ENCODE measurements around the gene OLIG1. TPM values are rescaled to one million over a fixed set of nuclear protein-coding genes. Genes with fewer than 3 reads are reported as not detected.

OLIG1 gene
- not detected for total RNA-seq

- Mint-ChIP-seq H3K9me3 (no peaks in the 10 kb centered on the region), H3K36me3 (ENCODE audit: insufficient read depth) (no peaks in the 10 kb centered on the region), H3K27me3 (ENCODE audit: low read depth) (peaks cover 70% of the 10 kb centered on the region), H3K4me1 (ENCODE audit: low read depth) (peaks cover 17% of the 10 kb centered on the region), H3K4me3 (peak within 1 kb of the TSS; percentile 71)
- ATAC-seq (peak; percentile 86 to 90), DNase-seq (peak; percentile 12)
These were observed at the start of gene OLIG1 for GRCh38 chr21:33069994-33070743. Gene OLIG1 (plus strand): TSS chr21:33070141. CDS start chr21:33070247, 106 bp downstream.

GRCh38 chr21:33020558-33021100 lies 49.3 kb upstream of the OLIG1 start:
- peak overlapping the region; percentile 56 for H3K4me3 Mint-ChIP-seq
- H3K27me3 Mint-ChIP-seq (ENCODE audit: low read depth): peaks cover 90% of the 10 kb centered on the region
- H3K4me1 Mint-ChIP-seq (ENCODE audit: low read depth): peaks cover 35% of the 10 kb centered on the region
- DNase-seq (no peak), ATAC-seq (no peak)
- H3K36me3 Mint-ChIP-seq (ENCODE audit: insufficient read depth): no peaks in the 10 kb centered on the region
- no peaks in the 10 kb centered on the region for H3K9me3 Mint-ChIP-seq

GRCh38 chr21:33021150-33021549 lies 48.8 kb upstream of the OLIG1 start:
- H3K9me3 Mint-ChIP-seq: no peaks in the 10 kb centered on the region
- no peak for DNase-seq
- H3K4me1 Mint-ChIP-seq (ENCODE audit: low read depth): peaks cover 39% of the 10 kb centered on the region
- H3K27me3 Mint-ChIP-seq (ENCODE audit: low read depth): peaks cover 90% of the 10 kb centered on the region
- no peak for ATAC-seq
- no peaks in the 10 kb centered on the region for H3K36me3 Mint-ChIP-seq (ENCODE audit: insufficient read depth)
- H3K4me3 Mint-ChIP-seq: no peak overlapping the region

GRCh38 chr21:33021667-33022066 lies 48.3 kb upstream of the OLIG1 start:
- DNase-seq (no peak), ATAC-seq (no peak)
- H3K27me3 Mint-ChIP-seq (ENCODE audit: low read depth): peaks cover 90% of the 10 kb centered on the region
- no peaks in the 10 kb centered on the region for H3K36me3 Mint-ChIP-seq (ENCODE audit: insufficient read depth)
- H3K4me3 Mint-ChIP-seq: no peak overlapping the region
- peaks cover 44% of the 10 kb centered on the region for H3K4me1 Mint-ChIP-seq (ENCODE audit: low read depth)
- no peaks in the 10 kb centered on the region for H3K9me3 Mint-ChIP-seq

GRCh38 chr21:33022489-33022827 lies 47.5 kb upstream of the OLIG1 start:
- ATAC-seq (no peak), DNase-seq (no peak)
- H3K4me3 Mint-ChIP-seq: no peak overlapping the region
- no peaks in the 10 kb centered on the region for H3K36me3 Mint-ChIP-seq (ENCODE audit: insufficient read depth)
- peaks cover 49% of the 10 kb centered on the region for H3K4me1 Mint-ChIP-seq (ENCODE audit: low read depth)
- no peaks in the 10 kb centered on the region for H3K9me3 Mint-ChIP-seq
- peaks cover 87% of the 10 kb centered on the region for H3K27me3 Mint-ChIP-seq (ENCODE audit: low read depth)

GRCh38 chr21:33022828-33023573 lies 46.9 kb upstream of the OLIG1 start:
- ATAC-seq: no peak
- Mint-ChIP-seq H3K4me1 (ENCODE audit: low read depth) (peaks cover 49% of the 10 kb centered on the region), H3K36me3 (ENCODE audit: insufficient read depth) (no peaks in the 10 kb centered on the region), H3K4me3 (no peak overlapping the region), H3K9me3 (no peaks in the 10 kb centered on the region), H3K27me3 (ENCODE audit: low read depth) (peaks cover 83% of the 10 kb centered on the region)
- no peak for DNase-seq

- peak overlapping the region; percentile 42 for H3K4me3 Mint-ChIP-seq
- no peaks in the 10 kb centered on the region for H3K36me3 Mint-ChIP-seq (ENCODE audit: insufficient read depth)
- H3K27me3 Mint-ChIP-seq (ENCODE audit: low read depth): peaks cover 82% of the 10 kb centered on the region
- ATAC-seq (no peak), DNase-seq (no peak)
- H3K4me1 Mint-ChIP-seq (ENCODE audit: low read depth): peaks cover 55% of the 10 kb centered on the region
- H3K9me3 Mint-ChIP-seq: no peaks in the 10 kb centered on the region
These were observed 46.3 kb upstream of the OLIG1 start for GRCh38 chr21:33023574-33024200.

- no peaks in the 10 kb centered on the region for H3K36me3 Mint-ChIP-seq (ENCODE audit: insufficient read depth)
- no peak for ATAC-seq
- no peaks in the 10 kb centered on the region for H3K9me3 Mint-ChIP-seq
- peak overlapping the region; percentile 42 for H3K4me3 Mint-ChIP-seq
- peaks cover 82% of the 10 kb centered on the region for H3K27me3 Mint-ChIP-seq (ENCODE audit: low read depth)
- no peak for DNase-seq
- peaks cover 54% of the 10 kb centered on the region for H3K4me1 Mint-ChIP-seq (ENCODE audit: low read depth)
These were observed 45.5 kb upstream of the OLIG1 start for GRCh38 chr21:33024201-33025103.

- Mint-ChIP-seq H3K27me3 (ENCODE audit: low read depth) (peaks cover 85% of the 10 kb centered on the region), H3K9me3 (no peaks in the 10 kb centered on the region), H3K4me1 (ENCODE audit: low read depth) (peaks cover 54% of the 10 kb centered on the region), H3K36me3 (ENCODE audit: insufficient read depth) (no peaks in the 10 kb centered on the region), H3K4me3 (no peak overlapping the region)
- no peak for DNase-seq
- ATAC-seq: no peak
These were observed 44.8 kb upstream of the OLIG1 start for GRCh38 chr21:33025106-33025488.

- Mint-ChIP-seq H3K36me3 (ENCODE audit: insufficient read depth) (no peaks in the 10 kb centered on the region), H3K27me3 (ENCODE audit: low read depth) (peaks cover 86% of the 10 kb centered on the region), H3K4me3 (peak within 1 kb of the TSS; percentile 24), H3K4me1 (ENCODE audit: low read depth) (peaks cover 49% of the 10 kb centered on the region), H3K9me3 (no peaks in the 10 kb centered on the region)
- no peak for DNase-seq
- peak in 1 of 2 donors; percentile 11 for ATAC-seq
These were observed 44.2 kb upstream of the OLIG1 start, which contains the start of gene OLIG2 for GRCh38 chr21:33025489-33026442. Gene OLIG2 (plus strand): TSS chr21:33025935. CDS start chr21:33026863, 928 bp downstream.

GRCh38 chr21:33026443-33026858 lies 43.5 kb upstream of the OLIG1 start:
- H3K4me3 Mint-ChIP-seq: no peak overlapping the region

GRCh38 chr21:33026878-33027400 lies 43.0 kb upstream of the OLIG1 start:
- DNase-seq (no peak), ATAC-seq (peak in 1 of 2 donors; percentile 6)
- Mint-ChIP-seq H3K9me3 (no peaks in the 10 kb centered on the region), H3K27me3 (ENCODE audit: low read depth) (peaks cover 86% of the 10 kb centered on the region), H3K4me1 (ENCODE audit: low read depth) (peaks cover 48% of the 10 kb centered on the region), H3K4me3 (no peak overlapping the region), H3K36me3 (ENCODE audit: insufficient read depth) (no peaks in the 10 kb centered on the region)

More at GRCh38 chr21:33026443-33026858, 43.5 kb upstream of the OLIG1 start:
- no peaks in the 10 kb centered on the region for H3K36me3 Mint-ChIP-seq (ENCODE audit: insufficient read depth)
- peaks cover 87% of the 10 kb centered on the region for H3K27me3 Mint-ChIP-seq (ENCODE audit: low read depth)
- H3K4me1 Mint-ChIP-seq (ENCODE audit: low read depth): peaks cover 49% of the 10 kb centered on the region
- no peak for DNase-seq
- H3K9me3 Mint-ChIP-seq: no peaks in the 10 kb centered on the region
- no peak for ATAC-seq
